Type B pancreatic cell (in vitro differentiated cells): ENCODE measurements around the gene INPP5A. TPM values are rescaled to one million over a fixed set of nuclear protein-coding genes. Genes with fewer than 3 reads are reported as not detected.

Experiments
- DNase-seq: peaks from one replicate; pipeline ENCODE4 v3.0.0; 2021; ENCODE audit warnings: mixed read lengths; ENCODE audit not compliant: unreplicated experiment; ENCODE audit errors: extremely low spot score
- H3K27ac Mint-ChIP-seq: 2 replicates; pipeline ENCODE4 v1.8.0; 2021; ENCODE audit warnings: mild to moderate bottlenecking, mixed read lengths
- H3K27me3 Mint-ChIP-seq: 2 replicates; pipeline ENCODE4 v1.8.0; 2021; ENCODE audit warnings: mixed read lengths
- H3K36me3 Mint-ChIP-seq: 2 replicates; pipeline ENCODE4 v1.8.0; 2021; ENCODE audit warnings: mixed read lengths
- H3K4me1 Mint-ChIP-seq: one replicate; pipeline ENCODE4 v1.8.0; 2021; ENCODE audit warnings: mixed read lengths; ENCODE audit not compliant: unreplicated experiment
- H3K4me3 Mint-ChIP-seq: 2 replicates; pipeline ENCODE4 v1.8.0; 2021; ENCODE audit warnings: mild to moderate bottlenecking, mixed read lengths
- H3K9me3 Mint-ChIP-seq: 2 replicates; pipeline ENCODE4 v1.8.0; 2021; ENCODE audit warnings: mixed read lengths
- total RNA-seq: library from RNA; stranded (reverse); gene quantifications from 2 replicates; pipeline ENCODE4 v1.2.1, GENCODE V29; 2021; ENCODE audit warnings: low replicate concordance
- TF ChIP-seq, protein P1 (sequence below): fragments of 200-600 bp; sonication (generic); conservative IDR thresholded peaks from 2 replicates; pipeline ENCODE4 v1.5.0; 2021; ENCODE audit warnings: antibody characterized with exemption, mild to moderate bottlenecking

Gene INPP5A
- total RNA-seq, 1 donor from 2014 or later: 26.6 TPM

DNA sequence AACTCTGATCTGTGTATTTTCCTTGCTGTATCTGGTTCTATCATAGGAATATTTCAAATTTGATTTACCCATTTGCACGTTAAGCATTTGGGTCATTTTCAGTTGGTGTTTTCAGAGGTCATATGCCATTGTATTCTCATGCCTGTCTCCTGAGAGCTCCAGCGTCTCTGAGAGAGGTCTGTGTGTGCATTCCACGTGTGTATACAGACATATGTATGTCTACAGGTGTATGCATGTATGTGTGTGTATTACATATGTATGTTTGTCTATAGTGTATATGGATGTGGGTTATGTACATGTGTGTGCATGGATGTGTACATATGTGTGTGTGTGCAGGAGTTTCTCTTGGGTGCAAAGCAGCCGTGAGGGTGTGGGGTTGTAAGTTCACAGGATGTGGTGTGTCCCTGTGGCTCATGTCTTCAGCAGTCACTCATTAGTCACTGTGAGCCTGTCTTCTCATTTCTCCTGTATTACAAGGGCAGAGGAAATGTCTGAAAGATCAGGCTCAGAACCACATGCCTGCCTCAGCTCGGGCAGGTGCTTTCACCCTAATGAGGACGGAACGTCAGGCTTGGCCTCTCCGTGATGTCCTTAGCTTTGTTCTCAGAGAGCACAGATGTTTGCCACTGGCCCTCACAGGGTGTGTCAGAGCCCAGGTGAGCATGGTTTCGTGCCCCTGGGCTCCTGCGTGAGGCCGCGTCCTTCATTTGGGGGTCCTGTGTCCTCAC is 146.7 kb downstream of the INPP5A start:
- H3K9me3 Mint-ChIP-seq: no peaks in the 10 kb centered on the region
- H3K27me3 Mint-ChIP-seq: peaks cover 11% of the 10 kb centered on the region
- no peaks in the 10 kb centered on the region for H3K4me1 Mint-ChIP-seq
- H3K4me3 Mint-ChIP-seq: no peak overlapping the region
- H3K36me3 Mint-ChIP-seq: peaks cover 14% of the 10 kb centered on the region
- TF ChIP-seq, protein P1, sequence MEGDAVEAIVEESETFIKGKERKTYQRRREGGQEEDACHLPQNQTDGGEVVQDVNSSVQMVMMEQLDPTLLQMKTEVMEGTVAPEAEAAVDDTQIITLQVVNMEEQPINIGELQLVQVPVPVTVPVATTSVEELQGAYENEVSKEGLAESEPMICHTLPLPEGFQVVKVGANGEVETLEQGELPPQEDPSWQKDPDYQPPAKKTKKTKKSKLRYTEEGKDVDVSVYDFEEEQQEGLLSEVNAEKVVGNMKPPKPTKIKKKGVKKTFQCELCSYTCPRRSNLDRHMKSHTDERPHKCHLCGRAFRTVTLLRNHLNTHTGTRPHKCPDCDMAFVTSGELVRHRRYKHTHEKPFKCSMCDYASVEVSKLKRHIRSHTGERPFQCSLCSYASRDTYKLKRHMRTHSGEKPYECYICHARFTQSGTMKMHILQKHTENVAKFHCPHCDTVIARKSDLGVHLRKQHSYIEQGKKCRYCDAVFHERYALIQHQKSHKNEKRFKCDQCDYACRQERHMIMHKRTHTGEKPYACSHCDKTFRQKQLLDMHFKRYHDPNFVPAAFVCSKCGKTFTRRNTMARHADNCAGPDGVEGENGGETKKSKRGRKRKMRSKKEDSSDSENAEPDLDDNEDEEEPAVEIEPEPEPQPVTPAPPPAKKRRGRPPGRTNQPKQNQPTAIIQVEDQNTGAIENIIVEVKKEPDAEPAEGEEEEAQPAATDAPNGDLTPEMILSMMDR: no peak
- H3K27ac Mint-ChIP-seq: no peak overlapping the region
- DNase-seq: peak; percentile 32

DNA sequence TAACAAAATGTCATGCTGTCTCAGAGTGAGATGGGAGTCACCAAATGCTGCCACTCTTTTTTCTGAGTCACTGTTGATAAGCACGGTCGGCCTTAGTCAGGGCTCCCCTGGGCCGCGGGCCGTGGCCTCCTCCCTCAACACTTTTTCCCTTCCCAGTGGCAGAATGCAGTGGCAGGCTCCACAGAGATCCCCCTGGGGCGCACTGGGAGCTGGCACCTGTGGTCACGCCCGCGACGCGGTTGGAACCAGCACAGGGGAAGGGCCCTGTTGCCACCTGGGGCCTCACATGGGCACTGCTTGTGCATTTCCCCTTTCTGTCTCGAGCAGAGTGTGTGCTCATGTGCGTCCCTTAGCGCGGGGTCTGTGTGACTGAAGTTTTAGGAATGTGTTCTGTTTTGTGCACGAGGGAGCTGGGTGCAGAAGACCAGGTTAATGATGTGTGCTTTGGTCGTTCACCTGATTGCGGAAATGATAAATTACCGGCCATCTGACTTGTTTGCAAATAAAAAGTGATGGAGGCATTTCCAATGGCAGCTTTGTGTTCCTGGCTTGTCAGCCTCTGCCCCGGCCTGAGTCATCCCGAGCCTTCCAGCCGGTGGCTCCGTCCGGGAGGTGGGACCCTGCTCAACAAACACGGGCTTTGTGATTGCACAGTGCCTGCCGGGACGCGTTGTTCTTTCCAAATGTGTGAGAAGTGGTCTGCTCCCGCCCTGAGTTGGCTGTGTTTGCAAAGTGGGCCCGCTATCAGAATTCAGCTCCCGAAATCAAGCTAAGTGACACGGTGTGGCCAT is 147.7 kb downstream of the INPP5A start:
- Mint-ChIP-seq H3K4me1 (no peaks in the 10 kb centered on the region), H3K36me3 (peaks cover 14% of the 10 kb centered on the region), H3K27me3 (peaks cover 11% of the 10 kb centered on the region), H3K9me3 (no peaks in the 10 kb centered on the region), H3K27ac (no peak overlapping the region), H3K4me3 (no peak overlapping the region)
- peak; percentile 72 for DNase-seq
- TF ChIP-seq, protein P1: no peak

DNA sequence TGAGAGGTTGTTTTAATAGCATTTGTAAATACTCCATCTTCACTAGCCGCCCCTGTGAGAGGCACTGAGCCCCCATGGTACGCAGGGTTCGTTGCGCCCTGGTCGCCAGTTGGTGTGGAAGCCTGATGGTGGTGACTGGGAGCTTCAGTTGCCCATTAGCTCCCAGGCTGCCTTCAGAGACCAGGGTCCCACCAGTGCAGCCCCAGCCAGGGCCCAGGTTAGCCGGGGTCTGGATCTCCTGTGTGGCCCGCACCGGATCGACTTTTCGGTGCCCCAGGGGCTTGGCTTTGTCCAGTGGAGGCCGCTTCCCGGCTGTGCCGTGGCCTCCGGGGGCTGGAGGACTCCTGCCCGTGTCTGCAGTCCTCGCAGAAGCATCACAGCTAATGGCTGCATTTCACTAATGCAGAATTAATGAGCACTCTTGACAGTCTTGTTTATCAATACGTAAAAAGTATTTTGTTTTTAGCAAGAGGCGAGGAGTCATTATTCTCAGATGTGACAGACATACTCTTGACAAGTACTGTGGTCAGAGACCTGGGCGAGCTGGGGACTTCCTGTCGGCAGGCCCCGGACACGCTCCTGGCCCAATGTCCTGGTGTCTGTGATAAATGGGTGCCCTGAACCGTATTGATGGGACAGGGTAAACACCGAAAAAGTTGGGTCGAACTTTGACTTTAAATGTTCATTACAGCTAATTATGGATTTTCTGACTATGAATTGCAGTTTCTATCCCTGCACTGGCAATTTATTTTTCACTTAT is 148.5 kb downstream of the INPP5A start:
- Mint-ChIP-seq H3K4me3 (no peak overlapping the region), H3K9me3 (no peaks in the 10 kb centered on the region), H3K4me1 (no peaks in the 10 kb centered on the region), H3K36me3 (peaks cover 18% of the 10 kb centered on the region), H3K27ac (no peak overlapping the region), H3K27me3 (peaks cover 11% of the 10 kb centered on the region)
- peak; percentile 64 for DNase-seq
- TF ChIP-seq, protein P1: no peak

DNA sequence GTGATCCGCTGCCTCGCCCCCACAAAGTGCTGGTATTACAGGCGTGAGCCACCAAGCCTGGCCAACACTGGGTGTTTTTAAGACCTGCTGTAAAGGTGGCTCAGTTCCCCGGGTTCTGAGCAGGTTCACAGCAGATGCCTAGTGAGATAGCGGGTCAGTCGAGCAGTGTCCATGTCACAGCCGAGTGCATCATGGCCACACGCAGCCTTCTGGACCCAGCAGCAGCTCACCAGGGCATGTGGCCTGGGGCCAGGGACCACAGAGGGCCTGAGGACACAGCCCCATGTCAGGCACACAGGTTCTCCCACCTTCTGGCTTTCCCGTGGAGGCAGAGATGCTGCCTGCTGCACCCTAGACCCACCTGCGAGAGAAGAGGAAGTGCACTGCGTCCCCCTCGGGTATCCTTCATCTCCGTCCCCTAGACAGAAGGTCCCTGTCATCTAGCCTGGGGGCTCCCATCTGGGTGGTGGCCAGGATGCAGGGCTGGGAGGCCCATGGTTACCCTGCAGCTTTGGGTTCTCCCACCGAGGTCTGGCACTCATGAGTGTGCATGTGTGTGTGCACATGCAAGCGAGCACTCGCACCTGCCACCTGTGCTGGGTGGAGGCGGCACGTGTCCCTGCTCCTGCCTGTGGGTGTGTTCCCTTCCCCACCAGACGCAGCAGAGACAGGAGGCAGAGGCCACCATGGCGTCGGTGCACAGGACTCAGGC is 149.8 kb downstream of the INPP5A start:
- TF ChIP-seq, protein P1: no peak
- no peak overlapping the region for H3K27ac Mint-ChIP-seq
- DNase-seq: peak; percentile 68
- H3K4me1 Mint-ChIP-seq: no peaks in the 10 kb centered on the region
- no peak overlapping the region for H3K4me3 Mint-ChIP-seq
- H3K27me3 Mint-ChIP-seq: peaks cover 11% of the 10 kb centered on the region
- H3K36me3 Mint-ChIP-seq: peaks cover 17% of the 10 kb centered on the region
- H3K9me3 Mint-ChIP-seq: peaks cover 3% of the 10 kb centered on the region
